H1 (cell line): ENCODE measurements around the gene ADIRF.
"Not testable (repeated sequence)": the region's sequence is repeated elsewhere in the genome, so short reads cannot be mapped to it uniquely, and the experiment has no call there.

Experiments
- EP300 ChIP-seq, 2 experiments: IDR thresholded peaks; 1 replicate in 1 of 2; 2 replicates in 1 of 2; pipeline ENCODE4 v1.6.1; 2011 to 2012; ENCODE audit warnings: low read depth in 2 of 2, low read length in 2 of 2, mild to moderate bottlenecking in 2 of 2, borderline replicate concordance in 1 of 2, inconsistent platforms in 1 of 2, moderate library complexity in 1 of 2
- EZH2 ChIP-seq: fragments of 200-600 bp; sonication (generic); IDR thresholded peaks from 2 replicates; pipeline ENCODE4 v1.7.1; 2012; ENCODE audit warnings: low read depth, mild to moderate bottlenecking, moderate library complexity, low read length, inconsistent platforms; ENCODE audit not compliant: severe bottlenecking
- MAX ChIP-seq: IDR thresholded peaks from 2 replicates; pipeline ENCODE4 v1.6.1; 2012; ENCODE audit warnings: inconsistent platforms
- POLR2A ChIP-seq, 2 experiments: IDR thresholded peaks; 1 replicate in 1 of 2; 2 replicates in 1 of 2; pipeline ENCODE4 v1.6.1; 2011; ENCODE audit warnings: low read depth in 2 of 2, low read length in 2 of 2, mild to moderate bottlenecking in 2 of 2; ENCODE audit errors: control extremely low read depth in 1 of 2
- RAD21 ChIP-seq, 2 experiments: IDR thresholded peaks in 1 of 2; conservative IDR thresholded peaks in 1 of 2; 2 replicates each; pipeline ENCODE4 v1.6.1; 2011; ENCODE audit warnings: low read depth in 2 of 2, low read length in 2 of 2, improper control_type of control experiment in 1 of 2, inconsistent platforms in 1 of 2, mild to moderate bottlenecking in 1 of 2, moderate library complexity in 1 of 2
- RXRA ChIP-seq: IDR thresholded peaks from 2 replicates; pipeline ENCODE4 v1.6.1; 2011; ENCODE audit warnings: low read depth, mild to moderate bottlenecking, low read length, moderate library complexity; ENCODE audit not compliant: insufficient read depth
- TAF1 ChIP-seq: IDR thresholded peaks from 2 replicates; pipeline ENCODE4 v1.6.1; 2011; ENCODE audit warnings: mild to moderate bottlenecking, low read depth, low read length
- YY1 ChIP-seq: IDR thresholded peaks from 2 replicates; pipeline ENCODE4 v1.6.1; 2011; ENCODE audit warnings: low read depth, mild to moderate bottlenecking, low read length
- TF ChIP-seq, protein P1 (sequence below): IDR thresholded peaks from 2 replicates; pipeline ENCODE4 v1.6.1; 2011; ENCODE audit warnings: low read depth, mild to moderate bottlenecking, low read length; ENCODE audit not compliant: insufficient read depth
- TF ChIP-seq, protein P2 (sequence below), 3 experiments: IDR thresholded peaks; 1 replicate in 2 of 3; 2 replicates in 1 of 3; pipeline versions ENCODE4 v1.5.1 to v1.6.1; 2011; ENCODE audit warnings: low read length in 3 of 3, mild to moderate bottlenecking in 3 of 3, inconsistent platforms in 2 of 3, low read depth in 1 of 3, moderate library complexity in 1 of 3; ENCODE audit not compliant: insufficient read depth in 1 of 3; ENCODE audit errors: control extremely low read depth in 1 of 3

DNA sequence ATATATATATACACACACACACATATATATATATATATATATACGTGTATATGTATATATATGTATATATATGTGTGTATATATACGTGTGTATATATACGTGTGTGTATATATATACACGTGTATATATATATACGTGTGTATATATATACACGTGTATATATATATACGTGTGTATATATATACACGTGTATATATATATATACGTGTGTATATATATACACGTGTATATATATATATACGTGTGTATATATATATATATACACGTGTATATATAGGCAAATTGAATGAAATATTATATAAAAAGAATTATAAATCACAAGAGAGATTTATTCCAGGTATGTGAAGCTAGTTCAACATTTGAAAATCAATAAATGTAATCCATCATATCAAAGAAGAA lies 23.1 kb downstream of the ADIRF start:
- TF ChIP-seq EP300 (IDR thresholded peaks at IDR 0.05; ENCODE audit: borderline replicate concordance in 1 of 2, low read depth in 2 of 2, low read length in 2 of 2); YY1; RAD21 (IDR thresholded peaks at IDR 0.05 in 1 of 2, conservative IDR thresholded peaks at IDR 0.05 in 1 of 2; ENCODE audit: low read depth in 2 of 2, low read length in 2 of 2); RXRA; EZH2; TAF1; POLR2A (IDR thresholded peaks at IDR 0.05; ENCODE audit: control extremely low read depth in 1 of 2, low read depth in 2 of 2, low read length in 2 of 2); MAX: not testable (repeated sequence)
- TF ChIP-seq, protein P1, sequence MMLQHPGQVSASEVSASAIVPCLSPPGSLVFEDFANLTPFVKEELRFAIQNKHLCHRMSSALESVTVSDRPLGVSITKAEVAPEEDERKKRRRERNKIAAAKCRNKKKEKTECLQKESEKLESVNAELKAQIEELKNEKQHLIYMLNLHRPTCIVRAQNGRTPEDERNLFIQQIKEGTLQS: not testable (repeated sequence)
- TF ChIP-seq, protein P2, sequence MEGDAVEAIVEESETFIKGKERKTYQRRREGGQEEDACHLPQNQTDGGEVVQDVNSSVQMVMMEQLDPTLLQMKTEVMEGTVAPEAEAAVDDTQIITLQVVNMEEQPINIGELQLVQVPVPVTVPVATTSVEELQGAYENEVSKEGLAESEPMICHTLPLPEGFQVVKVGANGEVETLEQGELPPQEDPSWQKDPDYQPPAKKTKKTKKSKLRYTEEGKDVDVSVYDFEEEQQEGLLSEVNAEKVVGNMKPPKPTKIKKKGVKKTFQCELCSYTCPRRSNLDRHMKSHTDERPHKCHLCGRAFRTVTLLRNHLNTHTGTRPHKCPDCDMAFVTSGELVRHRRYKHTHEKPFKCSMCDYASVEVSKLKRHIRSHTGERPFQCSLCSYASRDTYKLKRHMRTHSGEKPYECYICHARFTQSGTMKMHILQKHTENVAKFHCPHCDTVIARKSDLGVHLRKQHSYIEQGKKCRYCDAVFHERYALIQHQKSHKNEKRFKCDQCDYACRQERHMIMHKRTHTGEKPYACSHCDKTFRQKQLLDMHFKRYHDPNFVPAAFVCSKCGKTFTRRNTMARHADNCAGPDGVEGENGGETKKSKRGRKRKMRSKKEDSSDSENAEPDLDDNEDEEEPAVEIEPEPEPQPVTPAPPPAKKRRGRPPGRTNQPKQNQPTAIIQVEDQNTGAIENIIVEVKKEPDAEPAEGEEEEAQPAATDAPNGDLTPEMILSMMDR (IDR thresholded peaks at IDR 0.05; ENCODE audit: control extremely low read depth in 1 of 3, insufficient read depth in 1 of 3, low read depth in 1 of 3, low read length in 3 of 3): not testable (repeated sequence)
